Testis (tissue), 3 donors: ENCODE measurements around the gene PRKCI. TPM values are rescaled to one million over a fixed set of nuclear protein-coding genes. Genes with fewer than 3 reads are reported as not detected.
"Not testable (repeated sequence)": the region's sequence is repeated elsewhere in the genome, so short reads cannot be mapped to it uniquely, and the experiment has no call there.

Experiments used
- DNase-seq: peaks from one replicate; pipeline ENCODE4 v3.0.0-alpha.2; 2019
- H3K27ac ChIP-seq, 2 donors: fragments of 200-600 bp; sonication (generic); one replicate each; pipeline ENCODE4 v1.5.1; 2019
- H3K27me3 ChIP-seq: fragments of 200-600 bp; sonication (generic); one replicate; pipeline ENCODE4 v1.5.1; 2019
- H3K36me3 ChIP-seq: fragments of 200-600 bp; sonication (generic); one replicate; pipeline ENCODE4 v1.5.1; 2017; ENCODE audit warnings: low read depth; ENCODE audit errors: missing control alignments
- H3K4me1 ChIP-seq: fragments of 200-600 bp; sonication (generic); one replicate; pipeline ENCODE4 v1.5.1; 2019
- H3K4me3 ChIP-seq, 2 donors: fragments of 200-600 bp; sonication (generic); one replicate each; pipeline ENCODE4 v1.5.1; 2017 to 2019
- H3K9me3 ChIP-seq: fragments of 200-600 bp; sonication (generic); one replicate; pipeline ENCODE4 v1.5.1; 2017
- POLR2A ChIP-seq: fragments of 450-650 bp; IDR thresholded peaks from one replicate; pipeline ENCODE4 v1.6.1; 2017; ENCODE audit warnings: antibody characterized with exemption, mild to moderate bottlenecking, moderate library complexity
- WGBS, 2 donors: methylation state at CpG; one replicate each; pipeline ENCODE4 v1.1.5; 2018; 5-methylcytosine and 5-hydroxymethylcytosine counted together
- intact Hi-C: fragments of 100-400 bp; cut with DNase I; formaldehyde crosslinking; loops from one replicate; pipeline ENCODE4 v1.15.1; 2023; ENCODE audit warnings: low total_unique reads
- polyA plus RNA-seq: library from polyadenylated mRNA; stranded (reverse); fragments of 350-450 nt; fragmentation: Illumina TruSeq; extraction: RNeasy Lipid Tissue Mini Kit (QIAGEN cat#74804); gene quantifications from one replicate; pipeline ENCODE4 v1.2.3, GENCODE V29; 2014; ENCODE audit warnings: low read depth, low replicate concordance; ENCODE audit not compliant: insufficient read depth
- total RNA-seq, 2 donors: library from RNA; depleted of rRNA; stranded (reverse); fragments of >200 nt; gene quantifications; one replicate each; pipeline ENCODE4 v1.2.3, GENCODE V29; 2016
- TF ChIP-seq, protein P1 (sequence below), 3 experiments: fragments of 450-650 bp in 2 of 3; fragments of 200-600 bp in 1 of 3; sonication (generic) in 1 of 3; IDR thresholded peaks; one replicate each; pipeline ENCODE4 v1.5.1; 2016 to 2019; ENCODE audit warnings: antibody characterized with exemption in 3 of 3, mild to moderate bottlenecking in 2 of 3, moderate library complexity in 1 of 3

The PRKCI gene
- total and polyA plus RNA-seq, 3 donors from 2014 or later = 25.6 to 100 (median 96.5) TPM

DNA sequence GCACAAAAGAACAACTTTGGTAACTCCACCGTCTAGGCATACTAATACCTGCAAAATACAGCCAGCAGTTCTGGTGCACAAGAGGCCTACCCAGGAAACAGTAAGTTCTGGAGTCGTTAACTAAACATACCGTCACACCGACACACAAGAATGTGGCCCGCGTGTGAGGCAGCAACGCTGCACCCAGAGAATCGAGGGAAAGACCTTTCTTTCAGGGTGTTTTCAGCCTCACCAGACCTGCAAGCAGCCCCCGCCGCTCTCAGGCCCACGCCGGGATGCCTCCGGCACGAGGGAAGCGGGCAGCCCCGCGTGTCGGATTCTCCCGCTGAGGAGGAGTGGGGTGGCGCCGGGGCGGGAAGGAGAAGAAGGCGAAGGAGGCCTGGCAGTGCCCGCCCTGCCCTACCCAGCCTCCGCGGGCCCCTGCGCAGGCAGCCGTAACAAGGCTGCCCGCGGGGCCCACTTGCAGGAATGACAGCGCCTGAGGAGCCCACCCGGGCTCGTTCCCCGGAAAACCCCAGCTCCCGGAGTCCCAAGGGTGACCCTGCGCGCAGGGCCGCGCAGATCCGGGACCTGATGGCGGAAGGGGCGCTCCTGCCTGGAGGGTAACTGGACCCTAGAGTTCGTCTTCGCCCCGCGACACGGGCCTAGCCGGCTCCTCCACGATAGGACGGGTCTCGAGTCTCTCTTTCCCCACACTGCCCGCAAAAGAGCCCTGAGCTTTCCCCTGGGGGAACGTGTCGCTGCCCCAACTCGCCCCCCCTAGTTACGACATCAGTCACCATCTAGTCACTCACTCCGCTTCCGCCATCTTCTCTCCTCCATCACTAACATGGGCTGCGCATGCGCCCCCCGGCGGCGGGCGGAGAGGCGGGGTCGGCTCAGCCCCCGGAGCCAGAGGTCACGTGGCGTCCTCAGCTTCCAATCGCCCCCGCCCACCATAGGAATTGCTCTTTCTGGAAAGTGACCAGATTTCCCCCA, 41.0 kb upstream of the PRKCI start, which contains the start of gene PHC3:
Gene PHC3 (minus strand): TSS at position 826 of the 978 bp plus-strand sequence. CDS start 18 bp downstream, at position 808.
- DNase-seq = peak; percentile 95
- H3K27ac ChIP-seq = peak within 1 kb of the TSS; percentile 94 to 99
- H3K4me3 ChIP-seq = peak within 1 kb of the TSS; percentile 95 to 99
- no peaks in the 10 kb centered on the region for H3K9me3 ChIP-seq
- peaks cover 7% of the 10 kb centered on the region for H3K4me1 ChIP-seq
- peaks cover 3% of the 10 kb centered on the region for H3K36me3 ChIP-seq
- TF ChIP-seq POLR2A = peak; percentile 16
- TF ChIP-seq, protein P1, sequence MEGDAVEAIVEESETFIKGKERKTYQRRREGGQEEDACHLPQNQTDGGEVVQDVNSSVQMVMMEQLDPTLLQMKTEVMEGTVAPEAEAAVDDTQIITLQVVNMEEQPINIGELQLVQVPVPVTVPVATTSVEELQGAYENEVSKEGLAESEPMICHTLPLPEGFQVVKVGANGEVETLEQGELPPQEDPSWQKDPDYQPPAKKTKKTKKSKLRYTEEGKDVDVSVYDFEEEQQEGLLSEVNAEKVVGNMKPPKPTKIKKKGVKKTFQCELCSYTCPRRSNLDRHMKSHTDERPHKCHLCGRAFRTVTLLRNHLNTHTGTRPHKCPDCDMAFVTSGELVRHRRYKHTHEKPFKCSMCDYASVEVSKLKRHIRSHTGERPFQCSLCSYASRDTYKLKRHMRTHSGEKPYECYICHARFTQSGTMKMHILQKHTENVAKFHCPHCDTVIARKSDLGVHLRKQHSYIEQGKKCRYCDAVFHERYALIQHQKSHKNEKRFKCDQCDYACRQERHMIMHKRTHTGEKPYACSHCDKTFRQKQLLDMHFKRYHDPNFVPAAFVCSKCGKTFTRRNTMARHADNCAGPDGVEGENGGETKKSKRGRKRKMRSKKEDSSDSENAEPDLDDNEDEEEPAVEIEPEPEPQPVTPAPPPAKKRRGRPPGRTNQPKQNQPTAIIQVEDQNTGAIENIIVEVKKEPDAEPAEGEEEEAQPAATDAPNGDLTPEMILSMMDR (IDR thresholded peaks at IDR 0.05) = peak in 2 of 3 experiments; percentile 53
- no peaks in the 10 kb centered on the region for H3K27me3 ChIP-seq
- intact Hi-C loops = no loop called here
- WGBS, 2 donors = 0% methylated on average over 16 to 57 of the region's 71 CpGs

DNA sequence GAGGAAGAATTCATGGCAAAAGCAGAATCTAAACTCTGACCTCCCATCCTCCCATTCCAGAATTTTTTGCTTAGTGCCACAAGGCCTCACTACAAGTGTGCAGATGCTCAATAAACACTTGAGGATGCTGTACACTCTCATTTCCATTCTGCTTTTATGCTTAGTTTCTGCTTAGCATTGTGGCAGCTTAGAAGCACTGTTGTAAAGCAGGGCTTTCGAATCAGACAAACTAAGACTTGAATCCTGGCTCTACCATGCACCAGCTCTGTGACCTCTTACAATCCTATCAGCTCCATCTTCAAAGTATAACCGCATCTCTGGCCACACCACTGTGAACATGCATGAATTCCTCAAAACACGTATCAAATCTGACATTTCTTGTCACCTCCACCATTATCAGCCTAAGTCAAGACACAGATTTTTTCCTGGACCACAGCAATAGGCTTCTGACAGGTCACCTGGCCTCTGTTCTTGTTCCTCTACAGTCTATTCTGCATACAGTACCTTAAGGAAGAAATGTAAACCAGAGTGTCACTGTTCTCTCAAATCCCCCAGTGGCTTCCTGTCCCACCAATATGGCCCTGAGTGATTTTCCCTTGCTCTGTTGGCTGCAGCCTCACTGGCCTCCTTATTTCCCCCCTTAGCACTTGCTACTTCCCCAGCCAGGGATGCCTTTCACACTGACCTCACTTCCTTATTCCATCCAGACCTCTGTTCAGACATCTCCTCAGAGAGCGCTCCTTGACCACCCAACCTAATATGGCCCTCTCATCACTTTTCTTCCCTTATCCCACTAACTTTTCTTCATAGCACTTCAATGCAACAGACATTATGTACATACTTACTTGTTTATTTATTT, 32.6 kb upstream of the PRKCI start:
- intact Hi-C loops = no loop called here
- WGBS, 2 donors = 81 to 87% methylated on average over 4 of the region's 4 CpGs
- TF ChIP-seq POLR2A = no peak
- TF ChIP-seq, protein P1 (IDR thresholded peaks at IDR 0.05) = no peak
- Histone ChIP-seq H3K36me3 (no peaks in the 10 kb centered on the region), H3K27me3 (no peaks in the 10 kb centered on the region), H3K27ac (no peak overlapping the region), H3K4me1 (no peaks in the 10 kb centered on the region), H3K9me3 (no peaks in the 10 kb centered on the region), H3K4me3 (no peak overlapping the region)
- DNase-seq = no peak

DNA sequence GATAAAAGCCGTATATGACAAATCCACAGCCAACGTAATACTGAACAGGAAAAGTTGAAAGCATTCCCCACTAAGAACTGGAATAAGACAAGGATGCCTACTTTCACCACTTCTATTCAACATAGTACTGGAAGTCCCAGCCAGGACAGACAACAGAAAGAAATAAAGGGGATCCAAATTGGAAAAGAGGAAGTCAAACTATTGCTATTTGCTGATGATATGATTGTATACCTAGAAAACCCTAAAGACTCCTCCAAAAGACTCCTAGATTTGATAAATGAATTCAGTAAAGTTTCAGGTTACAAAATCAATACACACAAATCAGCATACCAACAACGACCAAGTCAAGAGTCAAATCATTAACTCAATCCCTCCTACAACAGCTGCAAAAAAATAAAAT, 26.5 kb upstream of the PRKCI start:
- H3K4me3 ChIP-seq, DNase-seq, H3K4me1 ChIP-seq, H3K27me3 ChIP-seq, H3K36me3 ChIP-seq, H3K27ac ChIP-seq, H3K9me3 ChIP-seq, intact Hi-C loops: not testable (repeated sequence)
- WGBS, 2 donors = 72% methylated on average over 3 of the region's 3 CpGs

DNA sequence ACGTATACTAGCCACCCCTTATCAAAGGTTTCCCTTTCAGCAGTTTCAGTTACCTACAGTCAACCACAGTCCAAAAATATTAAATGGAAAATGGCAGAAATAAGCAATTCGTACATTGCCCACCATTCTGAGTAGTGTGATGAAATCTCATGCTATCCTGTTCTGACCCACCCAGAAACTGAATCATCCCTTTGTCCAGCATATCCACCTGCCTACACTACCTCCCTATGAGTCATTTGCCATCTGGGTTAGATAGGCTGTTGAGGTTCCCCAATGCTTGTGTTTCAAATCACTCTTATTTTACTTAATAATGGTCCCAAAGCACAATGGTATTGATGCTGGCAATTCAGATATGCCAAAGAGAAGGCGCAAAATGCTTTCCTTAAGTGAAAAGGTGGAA, 25.4 kb upstream of the PRKCI start:
- WGBS, 2 donors = 86 to 93% methylated on average over 3 of the region's 3 CpGs
- no peak overlapping the region for H3K27ac ChIP-seq
- H3K36me3 ChIP-seq = no peaks in the 10 kb centered on the region
- H3K9me3 ChIP-seq = no peaks in the 10 kb centered on the region
- TF ChIP-seq, protein P1 (IDR thresholded peaks at IDR 0.05) = no peak
- TF ChIP-seq POLR2A = no peak
- no peak for DNase-seq
- no peaks in the 10 kb centered on the region for H3K4me1 ChIP-seq
- no peaks in the 10 kb centered on the region for H3K27me3 ChIP-seq
- H3K4me3 ChIP-seq = no peak overlapping the region
- intact Hi-C loops = no loop called here

DNA sequence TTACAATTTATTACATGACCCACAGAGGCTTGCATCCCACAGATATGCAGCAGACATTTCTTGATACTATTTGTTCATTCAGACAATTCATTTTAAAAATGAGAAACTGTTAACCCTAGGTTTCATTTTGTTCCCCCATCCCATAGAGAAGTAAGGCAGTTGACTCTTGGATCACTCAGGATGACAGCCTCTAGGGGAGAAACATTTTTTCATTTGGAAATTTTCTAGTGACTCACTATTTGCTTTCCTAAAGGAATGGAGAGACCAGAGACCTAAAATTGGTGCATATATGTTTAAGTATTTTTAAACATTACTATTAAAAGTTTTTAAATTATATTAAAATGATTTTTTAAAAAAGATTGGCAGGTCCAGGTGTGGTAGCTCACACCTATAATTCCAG, 21.2 kb upstream of the PRKCI start:
- no peak for DNase-seq
- no peaks in the 10 kb centered on the region for H3K27me3 ChIP-seq
- no peak for TF ChIP-seq POLR2A
- TF ChIP-seq, protein P1 (IDR thresholded peaks at IDR 0.05) = no peak
- H3K27ac ChIP-seq = no peak overlapping the region
- no peaks in the 10 kb centered on the region for H3K36me3 ChIP-seq
- intact Hi-C loops = no loop called here
- H3K4me1 ChIP-seq = peaks cover 6% of the 10 kb centered on the region
- H3K4me3 ChIP-seq = no peak overlapping the region
- H3K9me3 ChIP-seq = no peaks in the 10 kb centered on the region
